Transverse colon (tissue), 4 donors: ENCODE results near the gene DMGDH. TPM values are rescaled to one million over a fixed set of nuclear protein-coding genes. Genes with fewer than 3 reads are reported as not detected.

Source experiments
- DNase-seq: peaks from one replicate; pipeline ENCODE4 v3.0.0-alpha.2; 2019
- H3K27ac ChIP-seq, 4 donors: fragments of 200-600 bp; sonication (generic); 2 replicates each; pipeline ENCODE4 v1.5.1; 2016 to 2018; ENCODE audit warnings: inconsistent platforms in 4 of 4
- H3K27me3 ChIP-seq: fragments of 200-600 bp; sonication (generic); 2 replicates; pipeline ENCODE4 v1.5.1; 2017; ENCODE audit warnings: inconsistent platforms
- H3K36me3 ChIP-seq, 4 donors: fragments of 200-600 bp; sonication (generic); 2 replicates each; pipeline ENCODE4 v1.5.1; 2017 to 2019; ENCODE audit warnings: inconsistent platforms in 4 of 4
- H3K4me1 ChIP-seq, 4 donors: fragments of 200-600 bp; sonication (generic); 2 replicates each; pipeline ENCODE4 v1.5.1; 2017 to 2020; ENCODE audit warnings: inconsistent platforms in 4 of 4
- H3K4me3 ChIP-seq, 4 donors: fragments of 200-600 bp; sonication (generic); 1 replicate in 1 of 4; 2 replicates in 3 of 4; pipeline versions ENCODE4 v1.5.1 to v1.6.1; 2017 to 2019; ENCODE audit warnings: inconsistent platforms in 4 of 4
- H3K9me3 ChIP-seq, 2 donors: fragments of 200-600 bp; sonication (generic); 2 replicates each; pipeline ENCODE4 v1.5.1; 2017 to 2019; ENCODE audit warnings: inconsistent platforms in 2 of 2
- EP300 ChIP-seq: sonication (generic); formaldehyde crosslinking; IDR thresholded peaks from one replicate; pipeline ENCODE4 v1.6.1; 2017; ENCODE audit warnings: antibody characterized with exemption, low read depth
- POLR2A ChIP-seq: fragments of 450-650 bp; IDR thresholded peaks from one replicate; pipeline ENCODE4 v1.6.1; 2016; ENCODE audit warnings: antibody characterized with exemption, mild to moderate bottlenecking, moderate library complexity
- POLR2AphosphoS5 ChIP-seq, 3 donors: sonication (generic); formaldehyde crosslinking; IDR thresholded peaks; one replicate each; pipeline ENCODE4 v1.6.1; 2016; ENCODE audit warnings: antibody characterized with exemption in 3 of 3
- WGBS, 2 donors: methylation state at CpG; one replicate each; pipeline ENCODE4 v1.1.5; 2018; ENCODE audit warnings: low coverage in 1 of 2; 5-methylcytosine and 5-hydroxymethylcytosine counted together
- in situ Hi-C, 4 donors: fragments of 200-750 bp; cut with MboI; loops; one replicate each; pipeline versions ENCODE4 v1.15.0 to v1.15.1; 2017; ENCODE audit warnings: low sequenced_read_pairs in 3 of 4, low pct_ligation_motif_present in 1 of 4, low pct_unique_long_range_greater_than_20kb in 1 of 4
- intact Hi-C: fragments of 100-400 bp; cut with DNase I; formaldehyde crosslinking; loops from one replicate; pipeline ENCODE4 v1.15.1; 2023; ENCODE audit warnings: low total_unique reads
- total RNA-seq, 4 donors: library from RNA; depleted of rRNA; stranded (reverse); fragments of >200 nt; gene quantifications; one replicate each; pipeline ENCODE4 v1.1.0, GENCODE V29; 2016
- TF ChIP-seq, protein P1 (sequence below), 5 experiments: fragments of 200-600 bp in 3 of 5; fragments of 450-650 bp in 2 of 5; sonication (generic) in 3 of 5; IDR thresholded peaks; 1 replicate in 2 of 5; 2 replicates in 3 of 5; pipeline ENCODE4 v1.5.1; 2016 to 2017; ENCODE audit warnings: antibody characterized with exemption in 5 of 5, inconsistent platforms in 3 of 5, mild to moderate bottlenecking in 2 of 5, moderate library complexity in 1 of 5

DMGDH gene
- total RNA-seq, 4 donors from 2014 or later, result 0.41 to 2.7 TPM; not detected in 2

DNA sequence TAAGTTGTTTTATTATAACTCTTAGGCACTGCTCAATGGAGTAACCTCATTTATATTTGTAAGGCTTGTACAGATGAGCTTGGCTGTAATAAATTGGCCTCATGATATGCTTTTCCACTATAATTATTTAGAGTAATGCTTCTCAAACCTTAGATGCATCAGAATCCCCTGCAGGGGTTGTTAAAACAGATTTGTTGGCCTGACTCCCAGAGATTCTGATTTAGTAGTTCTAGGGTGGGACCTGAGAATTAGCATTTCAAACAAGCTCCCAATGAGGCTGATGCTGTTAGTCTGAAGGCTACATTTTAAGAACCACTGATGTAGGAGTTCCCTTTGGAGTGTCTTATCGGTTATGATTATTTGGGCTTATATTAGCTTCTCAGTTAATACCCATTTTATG lies 46.1 kb downstream of the DMGDH start:
- WGBS, 2 donors, result 84 to 100% methylated on average over 1 of the region's 1 CpG
- in situ Hi-C loops, result loop anchor here in 3 of 4 donors (10.0 to 25.0 kb wide), 3 partner anchors 111 to 439 kb away; no protein-coding TSS in a partner anchor
- no peak for TF ChIP-seq EP300
- TF ChIP-seq POLR2A, result no peak
- no peak for TF ChIP-seq POLR2AphosphoS5 (IDR thresholded peaks at IDR 0.05)
- TF ChIP-seq, protein P1, sequence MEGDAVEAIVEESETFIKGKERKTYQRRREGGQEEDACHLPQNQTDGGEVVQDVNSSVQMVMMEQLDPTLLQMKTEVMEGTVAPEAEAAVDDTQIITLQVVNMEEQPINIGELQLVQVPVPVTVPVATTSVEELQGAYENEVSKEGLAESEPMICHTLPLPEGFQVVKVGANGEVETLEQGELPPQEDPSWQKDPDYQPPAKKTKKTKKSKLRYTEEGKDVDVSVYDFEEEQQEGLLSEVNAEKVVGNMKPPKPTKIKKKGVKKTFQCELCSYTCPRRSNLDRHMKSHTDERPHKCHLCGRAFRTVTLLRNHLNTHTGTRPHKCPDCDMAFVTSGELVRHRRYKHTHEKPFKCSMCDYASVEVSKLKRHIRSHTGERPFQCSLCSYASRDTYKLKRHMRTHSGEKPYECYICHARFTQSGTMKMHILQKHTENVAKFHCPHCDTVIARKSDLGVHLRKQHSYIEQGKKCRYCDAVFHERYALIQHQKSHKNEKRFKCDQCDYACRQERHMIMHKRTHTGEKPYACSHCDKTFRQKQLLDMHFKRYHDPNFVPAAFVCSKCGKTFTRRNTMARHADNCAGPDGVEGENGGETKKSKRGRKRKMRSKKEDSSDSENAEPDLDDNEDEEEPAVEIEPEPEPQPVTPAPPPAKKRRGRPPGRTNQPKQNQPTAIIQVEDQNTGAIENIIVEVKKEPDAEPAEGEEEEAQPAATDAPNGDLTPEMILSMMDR (IDR thresholded peaks at IDR 0.05), result no peak
- peaks cover 5% of the 10 kb centered on the region for H3K27me3 ChIP-seq
- peaks cover 0 to 21% (median 5%) of the 10 kb centered on the region in 4 donors for H3K4me1 ChIP-seq
- intact Hi-C loops, result loop anchor here (5.0 to 10.0 kb wide), 3 partner anchors 109 to 444 kb away; partner anchors contain the start of gene JMY
- no peak overlapping the region for H3K27ac ChIP-seq
- H3K4me3 ChIP-seq, result no peak overlapping the region
- DNase-seq, result no peak
- no peaks in the 10 kb centered on the region for H3K9me3 ChIP-seq
- H3K36me3 ChIP-seq, result no peaks in the 10 kb centered on the region

DNA sequence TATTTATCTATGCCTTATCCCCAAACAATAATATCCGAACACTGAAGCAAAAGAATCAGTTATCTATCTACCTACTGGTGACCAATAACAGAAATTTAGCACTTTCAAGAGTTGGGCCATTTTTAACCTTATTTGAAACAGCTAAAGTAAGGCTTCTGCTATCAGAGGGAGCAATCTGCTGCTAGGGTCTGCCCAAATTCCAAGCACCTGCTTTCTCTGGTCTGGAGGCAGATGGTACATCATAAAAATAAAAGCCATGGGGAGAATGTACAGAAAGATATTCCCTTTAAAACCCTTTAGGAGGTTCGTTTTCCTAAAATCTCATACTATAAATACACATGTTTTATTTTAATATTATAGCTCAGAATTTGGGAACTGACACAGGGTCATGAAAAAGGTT lies 46.7 kb downstream of the DMGDH start:
- Histone ChIP-seq H3K9me3 (no peaks in the 10 kb centered on the region), H3K4me1 (peaks cover 0 to 21% (median 5%) of the 10 kb centered on the region in 4 donors), H3K4me3 (no peak overlapping the region), H3K36me3 (no peaks in the 10 kb centered on the region), H3K27ac (no peak overlapping the region), H3K27me3 (peaks cover 5% of the 10 kb centered on the region)
- WGBS, 2 donors, result 74 to 81% methylated on average over 2 of the region's 2 CpGs
- TF ChIP-seq POLR2A, result no peak
- TF ChIP-seq, protein P1 (IDR thresholded peaks at IDR 0.05), result no peak
- TF ChIP-seq POLR2AphosphoS5 (IDR thresholded peaks at IDR 0.05), result no peak
- no peak for TF ChIP-seq EP300
- intact Hi-C loops, result loop anchor here (5.0 to 10.0 kb wide), 3 partner anchors 110 to 445 kb away; partner anchors contain the start of gene JMY
- in situ Hi-C loops, result loop anchor here in 3 of 4 donors (10.0 to 25.0 kb wide), 3 partner anchors 112 to 440 kb away; no protein-coding TSS in a partner anchor
- DNase-seq, result no peak

DNA sequence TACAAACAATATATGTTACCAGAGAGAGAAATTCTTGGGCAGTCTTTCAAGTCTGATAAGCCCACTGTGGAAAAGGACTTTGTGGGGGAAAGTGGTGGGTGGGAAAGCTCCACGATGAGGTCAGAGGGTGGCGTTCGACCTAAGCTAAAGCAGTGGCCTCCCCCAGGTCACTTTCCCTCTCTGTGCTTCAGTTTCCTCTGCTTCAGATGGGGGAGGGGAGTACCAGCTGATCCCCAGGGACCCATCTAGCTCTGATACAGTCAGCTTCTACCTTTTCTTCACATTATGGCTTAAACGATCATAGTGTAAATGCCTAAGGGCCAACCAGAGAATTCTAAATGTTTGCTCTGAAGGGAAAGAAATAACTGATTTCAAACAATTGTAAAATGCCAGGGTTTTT lies 47.7 kb downstream of the DMGDH start:
- Histone ChIP-seq H3K4me3 (no peak overlapping the region), H3K4me1 (peaks cover 0 to 21% (median 5%) of the 10 kb centered on the region in 4 donors), H3K9me3 (no peaks in the 10 kb centered on the region), H3K36me3 (no peaks in the 10 kb centered on the region), H3K27me3 (peaks cover 5% of the 10 kb centered on the region), H3K27ac (no peak overlapping the region)
- 41 to 58% methylated on average over 3 to 4 of the region's 4 CpGs for WGBS, 2 donors
- TF ChIP-seq, protein P1 (IDR thresholded peaks at IDR 0.05), result no peak
- TF ChIP-seq POLR2A (no peak), POLR2AphosphoS5 (IDR thresholded peaks at IDR 0.05) (no peak), EP300 (no peak)
- in situ Hi-C loops, result loop anchor here in 3 of 4 donors (10.0 to 25.0 kb wide), 3 partner anchors 113 to 441 kb away; no protein-coding TSS in a partner anchor
- intact Hi-C loops, result loop anchor here (5.0 to 10.0 kb wide), 3 partner anchors 111 to 446 kb away; partner anchors contain the start of gene JMY
- no peak for DNase-seq

DNA sequence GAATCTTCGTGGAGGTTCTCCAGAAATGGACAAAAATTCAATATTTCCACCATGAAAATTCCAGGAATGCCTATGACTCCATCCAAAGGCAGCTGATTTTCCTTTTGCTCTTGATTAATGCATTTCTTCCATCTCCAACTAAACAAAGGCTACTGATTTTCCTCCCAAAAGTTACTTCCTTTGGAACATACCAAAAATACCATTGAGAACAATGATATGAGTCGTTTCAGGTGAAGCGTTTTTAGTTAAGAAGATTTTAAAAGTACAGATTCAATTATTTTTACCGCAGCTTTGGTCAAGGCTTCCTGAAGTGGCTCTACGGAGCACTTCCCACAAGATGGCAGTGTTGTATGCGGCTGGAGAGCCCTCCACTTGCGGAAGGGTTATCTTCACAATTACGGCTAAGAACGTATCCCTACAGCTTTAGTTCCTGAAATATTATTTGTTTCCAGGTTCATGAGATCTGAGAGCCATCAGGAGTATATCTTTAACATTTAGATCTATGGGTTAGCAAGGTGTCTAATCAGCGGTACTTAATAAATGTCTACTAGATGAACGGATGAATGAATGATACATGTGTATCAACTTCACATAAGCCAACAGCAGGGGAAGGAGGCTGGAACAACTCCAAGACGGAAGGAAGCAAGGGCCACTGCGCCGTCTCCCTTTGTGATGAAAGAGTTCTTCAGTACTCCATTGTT lies 48.5 kb downstream of the DMGDH start:
- Histone ChIP-seq H3K9me3 (no peaks in the 10 kb centered on the region), H3K27me3 (peaks cover 5% of the 10 kb centered on the region), H3K36me3 (no peaks in the 10 kb centered on the region), H3K4me1 (peaks cover 0 to 21% (median 5%) of the 10 kb centered on the region in 4 donors), H3K4me3 (no peak overlapping the region), H3K27ac (peak overlapping the region in 1 of 4 donors; percentile 19)
- WGBS, 2 donors, result 19 to 22% methylated on average over 13 to 14 of the region's 14 CpGs
- TF ChIP-seq POLR2AphosphoS5 (IDR thresholded peaks at IDR 0.05), result peak in 1 of 3 donors; percentile 6
- TF ChIP-seq, protein P1 (IDR thresholded peaks at IDR 0.05), result peak; percentile 58 to 73 (median 71)
- TF ChIP-seq EP300, result no peak
- intact Hi-C loops (loop anchor here (5.0 to 10.0 kb wide), 3 partner anchors 111 to 446 kb away; partner anchors contain the start of gene JMY), in situ Hi-C loops (loop anchor here in 3 of 4 donors (10.0 to 25.0 kb wide), 3 partner anchors 114 to 441 kb away; no protein-coding TSS in a partner anchor)
- DNase-seq, result peak; percentile 49
